Endothelial cell of umbilical vein (primary cell): Measurements from ENCODE around the gene MRPS27.

ENCODE experiments used
- CTCF ChIP-seq, 2 donors: IDR thresholded peaks; 1 replicate in 1 of 2; 2 replicates in 1 of 2; pipeline ENCODE4 v1.5.1; 2011; ENCODE audit warnings: low read length in 2 of 2, mild to moderate bottlenecking in 2 of 2, moderate library complexity in 2 of 2, control low read depth in 1 of 2, inconsistent platforms in 1 of 2, low read depth in 1 of 2; ENCODE audit not compliant: insufficient read depth in 1 of 2; ENCODE audit errors: extremely low read depth in 1 of 2
- EZH2 ChIP-seq: IDR thresholded peaks from 2 replicates; pipeline ENCODE4 v1.6.1; 2012; ENCODE audit warnings: borderline replicate concordance, low read depth, mild to moderate bottlenecking, moderate library complexity, low read length, inconsistent platforms; ENCODE audit not compliant: severe bottlenecking
- FOS ChIP-seq: IDR thresholded peaks from 2 replicates; pipeline ENCODE4 v1.6.1; 2011; ENCODE audit warnings: mild to moderate bottlenecking, low read length, moderate library complexity, borderline replicate concordance; ENCODE audit not compliant: insufficient read depth
- POLR2A ChIP-seq: IDR thresholded peaks from 2 replicates; pipeline ENCODE4 v1.6.1; 2012; ENCODE audit warnings: low read depth, mild to moderate bottlenecking, control low read depth, low read length

DNA sequence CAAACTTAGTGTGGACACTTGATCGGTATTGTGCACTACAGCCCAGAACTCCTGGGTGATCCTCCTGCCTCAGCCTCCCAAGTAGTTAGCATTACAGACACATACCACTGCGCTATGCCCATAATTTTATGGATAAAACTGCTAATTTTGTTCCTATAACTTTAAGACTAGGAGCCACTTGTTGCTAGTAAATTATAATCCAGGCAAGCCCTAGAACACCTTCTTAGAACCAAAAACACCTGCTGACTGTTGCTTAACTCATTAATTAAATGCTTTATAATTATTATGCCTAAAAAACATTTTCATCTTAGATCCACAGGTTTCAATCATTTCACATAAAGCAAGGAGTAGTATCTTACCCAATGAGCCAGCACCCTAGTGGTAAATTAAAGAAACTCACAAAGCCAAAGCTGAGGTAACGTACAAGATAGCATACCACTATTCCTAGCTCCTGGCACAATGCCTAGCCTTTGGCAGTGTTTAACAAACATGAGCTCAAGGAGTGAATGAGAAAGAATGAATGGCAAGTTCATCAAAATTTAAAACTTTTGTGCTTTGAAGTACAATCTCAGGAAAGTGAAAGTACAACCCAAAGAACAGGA lies 5.4 kb downstream of the MRPS27 start:
- peak in 1 of 2 donors; percentile 34 for TF ChIP-seq CTCF (IDR thresholded peaks at IDR 0.05; ENCODE audit: extremely low read depth in 1 of 2, insufficient read depth in 1 of 2, low read depth in 1 of 2, low read length in 2 of 2)
- no peak for TF ChIP-seq POLR2A
- TF ChIP-seq FOS: no peak
- no peak for TF ChIP-seq EZH2
